AG04450 (cell line): ENCODE measurements around the gene VLDLR. TPM values are rescaled to one million over a fixed set of nuclear protein-coding genes. Genes with fewer than 3 reads are reported as not detected.
A peak's percentile ranks its signal among the peaks of the same experiment; 100 is the strongest.

Experiments
- CTCF ChIA-PET: fragments of 300-600, 350-600 bp; formaldehyde crosslinking; extraction: SDS; loops from one replicate; lab custom pipeline; 2022; ENCODE audit warnings: antibody characterized with exemption, inconsistent platforms; lab: Charles Lee
- POLR2A ChIA-PET: fragments of 350-600 bp; formaldehyde crosslinking; extraction: SDS; loops from one replicate; lab custom pipeline; 2021; ENCODE audit warnings: antibody characterized with exemption, inconsistent platforms; lab: Yijun Ruan, JAX
- DNase-seq: peaks from one replicate; pipeline ENCODE4 v3.0.0-alpha.2; 2011; ENCODE audit warnings: low read depth, low spot score
- H3K27ac ChIP-seq: one replicate; pipeline ENCODE4 v1.5.1; 2012; ENCODE audit warnings: low read depth, low read length, control low read depth
- H3K27me3 ChIP-seq: one replicate; pipeline ENCODE4 v1.6.0; 2012; ENCODE audit warnings: low read length; ENCODE audit not compliant: control insufficient read depth, insufficient read depth
- H3K4me3 ChIP-seq: 2 replicates; pipeline ENCODE4 v1.5.1; 2011; ENCODE audit warnings: mild to moderate bottlenecking, low read depth, low read length, control low read depth
- H3K9me3 ChIP-seq: 2 replicates; pipeline ENCODE4 v1.5.1; 2012; ENCODE audit warnings: low read length; ENCODE audit not compliant: control insufficient read depth, insufficient read depth
- CTCF ChIP-seq: IDR thresholded peaks from 2 replicates; pipeline ENCODE4 v1.5.1; 2011; ENCODE audit warnings: low read depth, low read length, control low read depth, inconsistent platforms
- polyA minus RNA-seq: library from RNA; depleted of rRNA, polyadenylated mRNA; stranded (reverse); fragments of >200 nt; gene quantifications from 2 replicates; pipeline ENCODE4 v1.2.3, GENCODE V29; 2011; rRNA and poly(A)+ RNA removed
- polyA plus RNA-seq: library from polyadenylated mRNA; depleted of rRNA; stranded (reverse); fragments of >200 nt; gene quantifications from 2 replicates; pipeline ENCODE4 v1.2.3, GENCODE V29; 2011; rRNA removed

VLDLR gene
- 29.0 and 32.6 TPM in 2 replicates for polyA plus RNA-seq
- 38.6 and 40.9 TPM in 2 replicates for polyA minus RNA-seq

GRCh38 chr9:2621722-2622460 is at the start of gene VLDLR:
Gene VLDLR, plus strand, starts transcription at chr9:2621787. Its CDS starts 403 bp downstream, at chr9:2622190.
- ChIA-PET CTCF (no interaction called here), POLR2A (no interaction called here)
- H3K27me3 ChIP-seq, result no peaks in the 10 kb centered on the region
- peak within 1 kb of the TSS; percentile 87 for H3K27ac ChIP-seq
- peaks cover 4% of the 10 kb centered on the region; the same call in 1 of the 2 replicates for H3K9me3 ChIP-seq
- TF ChIP-seq CTCF, result no peak
- no peak for DNase-seq
- peak within 1 kb of the TSS; percentile 77 for H3K4me3 ChIP-seq

- Histone ChIP-seq H3K27me3 (no peaks in the 10 kb centered on the region), H3K4me3 (no peak overlapping the region), H3K27ac (no peak overlapping the region), H3K9me3 (no peaks in the 10 kb centered on the region)
- no peak for DNase-seq
- POLR2A ChIA-PET, result no interaction called here
- TF ChIP-seq CTCF, result no peak
- CTCF ChIA-PET, result interaction anchor here (0.6 kb wide), 1 partner anchor 62 kb away, joined by 3 read pairs; no protein-coding TSS in a partner anchor
These were observed 47.4 kb upstream of the VLDLR start for GRCh38 chr9:2574203-2574602.

- TF ChIP-seq CTCF, result no peak
- Histone ChIP-seq H3K9me3 (no peaks in the 10 kb centered on the region), H3K27ac (no peak overlapping the region), H3K27me3 (no peaks in the 10 kb centered on the region), H3K4me3 (no peak overlapping the region)
- ChIA-PET CTCF (no interaction called here), POLR2A (no interaction called here)
- no peak for DNase-seq
These were observed 45.0 kb upstream of the VLDLR start for GRCh38 chr9:2576631-2577030.

- Histone ChIP-seq H3K27ac (no peak overlapping the region), H3K27me3 (no peaks in the 10 kb centered on the region), H3K4me3 (no peak overlapping the region), H3K9me3 (no peaks in the 10 kb centered on the region; the same call in 1 of the 2 replicates)
- no peak for DNase-seq
- no peak for TF ChIP-seq CTCF
- ChIA-PET POLR2A (no interaction called here), CTCF (no interaction called here)
These were observed 38.1 kb upstream of the VLDLR start for GRCh38 chr9:2583308-2584013.

GRCh38 chr9:2591967-2592366 is 29.6 kb upstream of the VLDLR start:
- H3K27me3 ChIP-seq, result no peaks in the 10 kb centered on the region
- no peak overlapping the region for H3K27ac ChIP-seq
- ChIA-PET POLR2A (no interaction called here), CTCF (no interaction called here)
- H3K4me3 ChIP-seq, result no peak overlapping the region
- no peak for TF ChIP-seq CTCF
- peaks cover 7% of the 10 kb centered on the region; the same call in 1 of the 2 replicates for H3K9me3 ChIP-seq
- no peak for DNase-seq
